Coronary artery (tissue), 2 donors: ENCODE measurements around the gene GALNTL6.

Experiments used
- DNase-seq: peaks from one replicate; pipeline ENCODE4 v3.0.0-alpha.2; 2017; ENCODE audit warnings: low spot score
- H3K27ac ChIP-seq, 2 donors: fragments of 200-600 bp; sonication (generic); one replicate each; pipeline ENCODE4 v1.5.1; 2016 to 2019
- H3K4me3 ChIP-seq: fragments of 200-600 bp; sonication (generic); 2 replicates; pipeline ENCODE4 v1.5.1; 2016; ENCODE audit warnings: mild to moderate bottlenecking, moderate library complexity
- TF ChIP-seq, protein P1 (sequence below): fragments of 200-600 bp; sonication (generic); IDR thresholded peaks from one replicate; pipeline ENCODE4 v1.5.1; 2019; ENCODE audit warnings: antibody characterized with exemption

The GALNTL6 gene

GRCh38 chr4:172142281-172142741 is 329.1 kb downstream of the GALNTL6 start:
- TF ChIP-seq, protein P1, sequence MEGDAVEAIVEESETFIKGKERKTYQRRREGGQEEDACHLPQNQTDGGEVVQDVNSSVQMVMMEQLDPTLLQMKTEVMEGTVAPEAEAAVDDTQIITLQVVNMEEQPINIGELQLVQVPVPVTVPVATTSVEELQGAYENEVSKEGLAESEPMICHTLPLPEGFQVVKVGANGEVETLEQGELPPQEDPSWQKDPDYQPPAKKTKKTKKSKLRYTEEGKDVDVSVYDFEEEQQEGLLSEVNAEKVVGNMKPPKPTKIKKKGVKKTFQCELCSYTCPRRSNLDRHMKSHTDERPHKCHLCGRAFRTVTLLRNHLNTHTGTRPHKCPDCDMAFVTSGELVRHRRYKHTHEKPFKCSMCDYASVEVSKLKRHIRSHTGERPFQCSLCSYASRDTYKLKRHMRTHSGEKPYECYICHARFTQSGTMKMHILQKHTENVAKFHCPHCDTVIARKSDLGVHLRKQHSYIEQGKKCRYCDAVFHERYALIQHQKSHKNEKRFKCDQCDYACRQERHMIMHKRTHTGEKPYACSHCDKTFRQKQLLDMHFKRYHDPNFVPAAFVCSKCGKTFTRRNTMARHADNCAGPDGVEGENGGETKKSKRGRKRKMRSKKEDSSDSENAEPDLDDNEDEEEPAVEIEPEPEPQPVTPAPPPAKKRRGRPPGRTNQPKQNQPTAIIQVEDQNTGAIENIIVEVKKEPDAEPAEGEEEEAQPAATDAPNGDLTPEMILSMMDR, result no peak
- DNase-seq, result no peak

GRCh38 chr4:172143605-172144314 is 330.6 kb downstream of the GALNTL6 start:
- H3K4me3 ChIP-seq, result no peak overlapping the region
- TF ChIP-seq, protein P1, result no peak
- no peak overlapping the region for H3K27ac ChIP-seq
- no peak for DNase-seq

More at GRCh38 chr4:172142281-172142741, 329.1 kb downstream of the GALNTL6 start:
- H3K4me3 ChIP-seq, result no peak overlapping the region
- no peak overlapping the region for H3K27ac ChIP-seq

DNA sequence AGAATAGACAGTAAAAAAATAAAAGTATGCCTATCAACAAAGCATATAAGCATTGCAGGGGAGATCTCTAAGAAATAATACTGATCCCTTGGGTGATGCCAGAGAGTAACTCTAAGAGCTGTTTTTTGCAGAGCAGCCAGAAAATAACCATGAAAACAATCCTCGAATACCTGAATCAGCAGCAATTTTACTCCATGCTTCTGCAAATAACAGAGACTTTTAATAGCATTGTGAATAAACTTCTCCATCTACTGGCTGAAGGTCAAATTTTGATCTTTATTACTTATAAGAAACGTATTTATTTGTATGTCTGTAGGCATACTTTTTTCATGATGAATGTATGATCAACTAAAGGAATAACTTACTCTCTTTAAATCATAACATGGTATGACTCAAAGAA is 334.5 kb downstream of the GALNTL6 start:
- no peak overlapping the region for H3K4me3 ChIP-seq
- no peak overlapping the region for H3K27ac ChIP-seq
- TF ChIP-seq, protein P1, result no peak
- no peak for DNase-seq

DNA sequence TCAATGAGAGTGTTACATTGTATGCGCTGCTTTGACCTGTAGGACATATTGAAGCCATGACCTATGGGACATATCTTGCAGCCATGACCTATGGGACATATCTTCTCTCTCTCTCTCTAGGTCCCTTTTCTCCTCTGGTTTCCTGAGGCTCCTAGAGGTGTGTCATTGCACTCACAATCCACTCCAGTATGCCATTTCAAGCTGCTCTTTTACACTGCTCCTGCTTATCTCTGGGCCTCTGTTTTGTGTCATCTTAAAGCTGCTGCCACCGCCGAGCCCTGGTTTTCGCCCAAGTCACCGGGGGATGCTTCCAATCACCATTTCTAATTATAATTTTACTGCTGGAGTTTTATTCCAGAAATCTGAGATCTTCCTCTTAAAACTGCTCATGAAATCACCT is 336.1 kb downstream of the GALNTL6 start:
- no peak for DNase-seq
- H3K27ac ChIP-seq, result no peak overlapping the region
- no peak overlapping the region for H3K4me3 ChIP-seq
- TF ChIP-seq, protein P1, result no peak

- no peak overlapping the region for H3K4me3 ChIP-seq
- DNase-seq, result no peak
- TF ChIP-seq, protein P1, result no peak
- H3K27ac ChIP-seq, result no peak overlapping the region
Measured at GRCh38 chr4:172152284-172152683, 339.1 kb downstream of the GALNTL6 start.

GRCh38 chr4:172153719-172154118 is 340.5 kb downstream of the GALNTL6 start:
- H3K4me3 ChIP-seq, result no peak overlapping the region
- no peak overlapping the region for H3K27ac ChIP-seq
- TF ChIP-seq, protein P1, result no peak
- DNase-seq, result no peak

GRCh38 chr4:172155838-172156345 is 342.7 kb downstream of the GALNTL6 start:
- no peak for DNase-seq
- TF ChIP-seq, protein P1, result no peak
- Histone ChIP-seq H3K27ac (no peak overlapping the region), H3K4me3 (no peak overlapping the region)
